HG03175 (cell line): Measurements from ENCODE around the gene KCNMA1.

Source experiments
- ATAC-seq: cut with Tn5 transposase; IDR thresholded peaks from one replicate; pipeline ENCODE4 v1.9.1; 2021; ENCODE audit warnings: mild to moderate bottlenecking, moderate library complexity; ENCODE audit not compliant: unreplicated experiment

The KCNMA1 gene

DNA sequence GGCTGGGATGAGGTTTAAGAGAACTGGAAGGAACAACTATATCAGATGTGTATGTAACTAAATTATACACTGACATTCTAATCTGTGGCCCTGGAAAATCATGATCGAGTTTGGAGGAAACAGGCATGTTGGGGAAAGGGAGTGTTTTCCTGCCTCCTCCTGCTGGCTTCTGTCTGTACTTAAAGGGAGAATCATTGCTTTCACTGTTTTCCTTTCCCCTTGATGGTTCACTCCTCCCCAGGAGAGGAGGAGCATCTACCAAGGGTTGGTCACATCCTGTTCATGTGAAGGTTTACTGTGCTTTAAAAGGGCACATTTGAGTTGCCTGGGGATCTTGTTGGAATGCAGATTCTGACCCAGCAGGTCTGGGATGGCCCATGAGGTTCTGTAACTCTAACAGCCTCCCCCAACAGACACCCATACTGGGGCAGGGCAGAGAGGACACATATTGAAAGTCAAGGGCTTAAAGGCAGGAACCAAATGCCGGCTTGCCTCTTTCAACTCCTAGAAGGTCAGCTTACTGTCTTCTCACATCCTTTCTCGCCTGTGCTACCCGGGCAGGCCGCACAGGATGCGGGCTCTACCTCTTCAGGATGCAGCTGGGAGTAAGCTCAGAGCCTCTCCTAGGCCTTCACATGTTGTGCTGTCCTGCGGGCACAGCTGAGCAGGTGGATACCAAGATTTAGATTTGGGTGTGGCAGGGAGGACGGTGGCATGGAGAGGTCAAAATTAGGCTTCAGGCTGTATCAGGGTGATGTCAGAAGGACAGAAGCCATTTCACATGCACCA lies 694.8 kb downstream of the KCNMA1 start:
- no peak for ATAC-seq

GRCh38 chr10:76939933-76940468 lies 697.6 kb downstream of the KCNMA1 start:
- no peak for ATAC-seq

- no peak for ATAC-seq
These were observed 700.4 kb downstream of the KCNMA1 start for GRCh38 chr10:76937181-76937600.

DNA sequence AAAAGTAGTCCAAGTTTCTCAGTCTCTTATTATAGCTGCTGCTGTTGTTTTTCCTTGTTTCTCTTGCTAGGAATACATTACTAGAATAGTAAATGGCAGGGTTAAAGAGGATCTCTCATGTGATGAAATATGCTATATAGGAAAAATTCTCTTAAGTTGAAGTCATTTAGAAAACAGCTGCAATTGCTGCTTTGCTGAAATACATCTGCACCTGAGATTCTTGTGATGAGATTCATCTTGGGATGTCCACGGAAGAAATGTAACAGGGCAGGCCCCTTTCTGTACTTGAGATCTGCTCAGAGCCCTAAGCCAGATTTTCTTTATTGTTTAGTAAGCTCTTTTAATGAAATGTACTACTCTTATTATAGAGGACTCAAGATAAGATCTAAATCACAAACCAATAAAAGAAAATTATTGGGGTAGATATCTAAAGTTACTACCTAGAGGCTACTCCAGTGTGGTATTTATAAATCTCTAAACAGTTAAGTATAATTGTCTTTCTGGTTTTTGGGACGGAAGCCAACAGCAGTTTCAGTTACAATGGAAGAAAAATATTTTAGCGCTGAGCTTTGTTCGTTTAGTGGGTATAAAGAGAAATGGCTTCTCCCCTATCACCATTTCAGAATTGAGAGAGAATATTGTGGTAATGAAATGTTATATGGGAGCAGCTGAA lies 701.5 kb downstream of the KCNMA1 start:
- no peak for ATAC-seq

DNA sequence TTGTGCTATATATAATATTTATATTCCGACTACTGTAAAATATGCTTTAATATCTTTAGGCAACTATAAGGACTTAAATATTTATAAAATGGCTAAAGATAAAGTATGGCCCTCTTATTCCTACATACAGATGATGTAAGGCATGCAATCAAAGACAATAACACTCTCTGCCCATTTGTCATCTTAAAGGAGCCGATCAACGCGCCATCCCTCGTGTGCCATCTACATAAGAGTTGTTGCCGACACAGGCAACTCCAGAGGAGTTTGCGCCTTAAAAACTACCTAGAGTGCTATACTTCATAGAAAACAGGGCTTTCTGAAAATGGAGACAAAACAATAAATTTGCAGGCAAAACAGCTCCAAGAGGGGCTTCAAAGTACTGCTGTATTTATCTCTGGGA lies 709.0 kb downstream of the KCNMA1 start:
- no peak for ATAC-seq

- no peak for ATAC-seq
These were observed 711.8 kb downstream of the KCNMA1 start for GRCh38 chr10:76925636-76926405.

- no peak for ATAC-seq
These were observed 714.9 kb downstream of the KCNMA1 start for GRCh38 chr10:76922666-76923065.

DNA sequence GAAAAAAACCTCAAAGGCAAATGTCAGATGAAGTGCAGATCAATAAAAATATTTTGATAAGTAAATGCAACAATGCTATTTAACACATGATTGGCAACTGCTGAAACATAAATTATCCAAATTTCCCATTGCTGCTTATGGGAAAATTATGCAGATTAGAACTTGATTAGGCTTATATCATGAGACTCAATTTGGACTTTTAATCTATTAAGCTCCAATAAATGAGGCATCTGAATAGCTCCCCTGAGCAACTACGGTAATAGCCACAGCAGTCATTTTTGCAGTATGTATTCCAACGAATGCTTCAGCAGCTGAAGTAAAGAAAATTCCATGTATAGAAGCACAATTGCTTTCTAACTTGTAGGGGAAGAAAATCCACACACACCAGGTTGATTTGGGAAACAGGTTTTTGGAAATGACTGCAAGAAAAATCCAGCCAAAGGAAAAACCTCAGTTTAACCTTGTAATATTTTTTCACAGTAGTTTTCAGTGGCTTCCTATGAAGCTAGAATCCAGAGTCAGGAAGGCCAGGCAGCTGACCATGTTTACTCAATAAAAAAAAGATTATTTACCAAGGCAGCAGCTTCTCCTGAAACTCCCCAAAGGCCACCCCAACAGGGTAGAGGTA lies 716.1 kb downstream of the KCNMA1 start:
- ATAC-seq = no peak

GRCh38 chr10:76920581-76920980 lies 717.0 kb downstream of the KCNMA1 start:
- no peak for ATAC-seq

DNA sequence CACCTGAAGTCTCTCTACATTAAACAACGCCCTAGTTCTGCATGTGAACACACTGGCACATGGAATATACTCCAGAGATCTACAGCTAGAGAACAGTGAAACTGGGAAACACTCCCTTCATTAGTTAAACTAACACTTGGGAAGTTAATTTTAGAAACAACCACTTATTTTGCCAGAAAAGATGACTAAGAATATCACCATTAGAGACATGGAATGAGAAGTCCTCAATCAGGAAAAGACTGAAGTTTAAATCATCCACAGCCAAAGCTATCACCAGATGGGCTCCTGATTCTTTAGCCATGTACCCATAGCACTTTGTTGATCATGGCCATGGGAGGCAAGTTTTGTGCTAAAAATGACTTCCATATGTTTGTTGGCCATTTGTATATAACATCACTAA lies 719.5 kb downstream of the KCNMA1 start:
- no peak for ATAC-seq

DNA sequence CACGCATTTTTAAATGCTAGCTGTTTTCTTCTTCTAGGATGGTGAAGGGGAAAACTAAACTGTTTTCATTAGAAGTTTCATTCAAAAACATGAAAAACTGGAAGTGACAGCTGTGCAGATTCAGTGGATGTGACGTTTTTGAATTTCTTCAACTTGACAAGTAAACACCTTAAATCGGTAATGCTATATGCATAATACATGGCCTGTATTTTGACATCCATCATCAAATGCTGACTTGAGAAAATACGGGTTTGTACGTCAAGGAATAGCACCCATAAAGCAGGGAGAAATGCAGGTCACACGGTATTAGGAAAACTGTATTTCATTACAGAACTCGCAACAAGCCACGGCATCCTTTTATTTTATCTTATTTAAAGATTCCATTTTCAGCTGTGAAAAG lies 720.5 kb downstream of the KCNMA1 start:
- ATAC-seq = no peak

GRCh38 chr10:76916536-76916935 lies 721.1 kb downstream of the KCNMA1 start:
- no peak for ATAC-seq

- no peak for ATAC-seq
These were observed 722.3 kb downstream of the KCNMA1 start for GRCh38 chr10:76915316-76915715.

- ATAC-seq = no peak
These were observed 726.4 kb downstream of the KCNMA1 start for GRCh38 chr10:76911184-76911583.

DNA sequence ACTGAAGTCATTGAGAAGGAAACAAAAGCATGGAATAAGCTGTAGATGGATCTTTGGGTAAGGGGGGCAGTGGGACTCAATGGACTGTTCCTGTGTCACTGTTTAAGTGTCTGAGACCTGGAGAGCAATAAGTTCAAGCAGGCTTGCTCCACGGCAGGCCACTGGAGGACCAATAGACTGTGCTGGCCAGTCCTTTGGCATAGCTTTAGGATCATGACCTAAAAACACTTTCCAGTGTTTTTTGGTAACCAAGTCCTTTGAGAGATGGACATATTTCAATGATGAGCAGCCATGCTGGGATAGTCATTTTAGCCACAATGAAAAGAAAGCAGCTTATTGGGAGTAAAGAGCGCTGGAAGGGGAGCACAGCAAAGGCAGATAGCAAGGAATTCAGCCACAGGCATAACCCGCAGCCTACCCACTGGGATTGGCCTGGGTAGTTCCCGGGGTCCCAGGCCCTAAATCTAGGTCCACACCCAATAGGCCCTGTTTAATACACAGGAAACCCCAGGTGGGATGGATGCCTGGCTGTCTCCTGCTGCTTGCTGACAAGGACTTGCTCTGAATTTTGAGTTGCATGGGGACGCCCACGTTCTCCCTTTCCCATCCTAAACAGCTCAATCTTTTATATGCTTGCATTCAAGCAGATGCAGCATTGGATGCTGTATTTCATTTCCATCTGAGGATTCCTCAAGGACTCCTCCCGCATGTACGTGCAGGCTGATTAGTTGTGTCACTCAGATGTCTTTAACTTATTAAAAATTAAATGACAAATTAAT lies 727.2 kb downstream of the KCNMA1 start:
- no peak for ATAC-seq

DNA sequence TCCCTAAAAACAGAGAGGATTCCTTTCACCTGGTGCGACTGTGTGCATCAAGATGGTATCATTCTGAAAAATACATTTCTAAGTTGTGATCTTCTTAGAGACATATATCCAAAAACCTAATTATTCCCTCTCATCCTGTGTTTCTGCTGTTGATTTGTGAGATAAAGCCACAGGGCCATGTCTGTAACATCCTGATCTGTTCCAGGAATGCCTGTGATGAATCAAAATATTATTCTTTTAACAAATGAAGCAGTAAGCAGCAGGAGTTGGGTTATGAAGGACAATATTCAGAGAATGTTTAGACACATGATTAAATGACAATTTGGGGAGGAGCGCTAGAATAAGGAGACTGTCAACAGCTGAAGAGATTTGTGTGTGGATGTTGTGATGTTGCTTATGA lies 731.4 kb downstream of the KCNMA1 start:
- no peak for ATAC-seq

GRCh38 chr10:76905251-76905650 lies 732.4 kb downstream of the KCNMA1 start:
- no peak for ATAC-seq

GRCh38 chr10:76903387-76903945 lies 734.1 kb downstream of the KCNMA1 start:
- ATAC-seq = no peak

- no peak for ATAC-seq
These were observed 734.7 kb downstream of the KCNMA1 start for GRCh38 chr10:76902949-76903348.

GRCh38 chr10:76901701-76902100 lies 735.9 kb downstream of the KCNMA1 start:
- no peak for ATAC-seq
